OCI-LY3 (cell line): Measurements from ENCODE around the gene HECTD4.

Source experiments
- H2AFZ ChIP-seq: fragments of 200-600, 300-600 bp; shearing (Covaris generic); 2 replicates; pipeline ENCODE4 v1.6.0; 2014; ENCODE audit warnings: antibody characterized with exemption, low read depth, low read length
- H3K27ac ChIP-seq: fragments of 200-600, 300-600 bp; sonication (generic); 2 replicates; pipeline ENCODE4 v1.5.1; 2014; ENCODE audit warnings: mild to moderate bottlenecking, low read length, moderate library complexity, mixed read lengths
- H3K27me3 ChIP-seq: fragments of 200-600, 300-600 bp; sonication (generic); 2 replicates; pipeline ENCODE4 v1.6.1; 2014; ENCODE audit warnings: low read depth, low read length, mixed read lengths
- H3K36me3 ChIP-seq: fragments of 200-600, 300-600 bp; sonication (generic); replicated peaks from 2 replicates; pipeline ENCODE3; 2014; ENCODE audit warnings: low read depth, low read length, mixed read lengths
- H3K4me1 ChIP-seq: fragments of 300-600, 200-600 bp; sonication (generic); 2 replicates; pipeline ENCODE4 v1.6.1; 2014; ENCODE audit warnings: low read length, mixed read lengths
- H3K4me2 ChIP-seq: fragments of 200-600, 300-600 bp; sonication (generic); 2 replicates; pipeline ENCODE4 v1.6.1; 2014; ENCODE audit warnings: low read length, mixed read lengths
- H3K4me3 ChIP-seq: fragments of 300-600, 200-600 bp; sonication (generic); 2 replicates; pipeline ENCODE4 v1.5.1; 2014; ENCODE audit warnings: antibody characterized with exemption, mild to moderate bottlenecking, low read length, moderate library complexity
- H3K79me2 ChIP-seq: fragments of 300-600, 200-600 bp; shearing (Covaris generic); 2 replicates; pipeline ENCODE4 v1.6.1; 2014; ENCODE audit warnings: mild to moderate bottlenecking, low read length, mixed read lengths
- H3K9ac ChIP-seq: fragments of 300-600, 200-600 bp; shearing (Covaris generic); 2 replicates; pipeline ENCODE4 v1.6.0; 2014; ENCODE audit warnings: mild to moderate bottlenecking, low read length, moderate library complexity
- H3K9me3 ChIP-seq: fragments of 200-600, 300-600 bp; shearing (Covaris generic); 2 replicates; pipeline ENCODE4 v1.6.1; 2014; ENCODE audit warnings: low read length, mixed read lengths; ENCODE audit not compliant: insufficient read depth
- H4K20me1 ChIP-seq: fragments of 200-600, 300-600 bp; sonication (generic); 2 replicates; pipeline ENCODE4 v1.6.1; 2016; ENCODE audit warnings: low read length, mixed read lengths; ENCODE audit not compliant: insufficient read depth
- EZH2phosphoT487 ChIP-seq: fragments of 200-600 bp; shearing (Covaris generic); IDR thresholded peaks from 2 replicates; pipeline ENCODE4 v1.6.1; 2018; ENCODE audit warnings: antibody characterized with exemption, mixed run types, low read depth
- TF ChIP-seq, protein P1 (sequence below): fragments of 200-600, 300-600 bp; sonication (generic); IDR thresholded peaks from 2 replicates; pipeline ENCODE4 v1.5.1; 2014; ENCODE audit warnings: antibody characterized with exemption, low read length, low read depth

The HECTD4 gene

DNA sequence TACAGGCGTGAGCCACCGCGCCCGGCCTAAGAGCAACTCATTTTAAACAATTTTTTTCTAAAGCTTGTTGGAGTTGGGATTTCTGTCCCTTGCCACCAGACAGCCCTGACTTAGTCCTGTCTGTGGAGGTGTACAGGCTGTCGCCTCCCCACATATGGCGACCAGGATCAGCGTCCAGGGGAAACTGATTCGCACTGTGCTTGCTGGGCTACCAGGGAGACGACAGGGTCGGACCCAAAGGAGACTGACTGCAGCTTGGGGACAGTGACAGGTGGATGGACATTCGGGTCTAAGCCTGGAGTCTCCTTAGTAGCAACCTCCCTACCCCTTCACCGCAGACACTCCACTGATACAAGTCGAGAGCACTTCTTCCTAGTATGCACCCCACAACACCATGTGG, 216.6 kb downstream of the HECTD4 start:
- Histone ChIP-seq H3K36me3 (peaks cover 12% of the 10 kb centered on the region), H3K79me2 (no peaks in the 10 kb centered on the region), H3K4me2 (no peak overlapping the region), H3K27me3 (no peaks in the 10 kb centered on the region), H3K4me3 (no peak overlapping the region), H2AFZ (no peak overlapping the region), H3K4me1 (no peaks in the 10 kb centered on the region), H3K9ac (no peak overlapping the region), H3K9me3 (no peaks in the 10 kb centered on the region), H4K20me1 (no peaks in the 10 kb centered on the region), H3K27ac (no peak overlapping the region)
- no peak for TF ChIP-seq EZH2phosphoT487
- TF ChIP-seq, protein P1, sequence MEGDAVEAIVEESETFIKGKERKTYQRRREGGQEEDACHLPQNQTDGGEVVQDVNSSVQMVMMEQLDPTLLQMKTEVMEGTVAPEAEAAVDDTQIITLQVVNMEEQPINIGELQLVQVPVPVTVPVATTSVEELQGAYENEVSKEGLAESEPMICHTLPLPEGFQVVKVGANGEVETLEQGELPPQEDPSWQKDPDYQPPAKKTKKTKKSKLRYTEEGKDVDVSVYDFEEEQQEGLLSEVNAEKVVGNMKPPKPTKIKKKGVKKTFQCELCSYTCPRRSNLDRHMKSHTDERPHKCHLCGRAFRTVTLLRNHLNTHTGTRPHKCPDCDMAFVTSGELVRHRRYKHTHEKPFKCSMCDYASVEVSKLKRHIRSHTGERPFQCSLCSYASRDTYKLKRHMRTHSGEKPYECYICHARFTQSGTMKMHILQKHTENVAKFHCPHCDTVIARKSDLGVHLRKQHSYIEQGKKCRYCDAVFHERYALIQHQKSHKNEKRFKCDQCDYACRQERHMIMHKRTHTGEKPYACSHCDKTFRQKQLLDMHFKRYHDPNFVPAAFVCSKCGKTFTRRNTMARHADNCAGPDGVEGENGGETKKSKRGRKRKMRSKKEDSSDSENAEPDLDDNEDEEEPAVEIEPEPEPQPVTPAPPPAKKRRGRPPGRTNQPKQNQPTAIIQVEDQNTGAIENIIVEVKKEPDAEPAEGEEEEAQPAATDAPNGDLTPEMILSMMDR: no peak

DNA sequence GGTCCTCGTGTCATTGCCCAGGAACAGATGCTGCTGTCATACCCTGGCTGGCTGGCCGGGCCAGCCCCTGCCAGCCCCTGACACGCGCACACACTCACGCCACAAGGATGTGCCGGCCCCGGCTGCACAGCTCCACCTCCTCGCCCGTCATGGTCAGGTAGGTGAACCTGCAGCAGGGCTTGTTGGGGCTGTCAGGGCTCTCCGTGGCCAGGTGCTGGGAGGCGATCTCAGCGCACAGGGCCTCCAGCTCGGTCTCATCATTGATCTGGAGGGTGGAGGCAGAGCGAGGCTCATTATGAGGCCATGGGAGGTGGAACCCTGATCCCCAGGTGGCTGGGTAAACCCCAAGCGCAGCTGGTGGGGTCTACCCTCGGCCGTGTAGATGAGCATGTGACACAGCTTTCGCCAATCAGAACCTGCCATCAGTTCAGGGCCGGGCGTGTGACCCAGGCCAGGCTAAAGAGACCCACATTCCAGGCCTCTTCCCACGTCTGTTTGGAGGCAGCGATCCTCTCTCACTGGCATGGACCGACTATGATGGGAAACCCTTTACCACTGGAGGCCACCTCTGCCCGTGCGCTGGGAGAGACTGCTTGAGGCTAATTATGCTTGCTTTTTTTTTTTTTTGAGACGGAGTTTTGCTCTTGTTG, 218.1 kb downstream of the HECTD4 start:
- Histone ChIP-seq H4K20me1 (no peaks in the 10 kb centered on the region), H3K4me1 (no peaks in the 10 kb centered on the region), H3K79me2 (no peaks in the 10 kb centered on the region), H3K27ac (no peak overlapping the region), H3K36me3 (peaks cover 19% of the 10 kb centered on the region), H3K4me2 (no peak overlapping the region), H2AFZ (no peak overlapping the region), H3K9me3 (no peaks in the 10 kb centered on the region), H3K4me3 (no peak overlapping the region), H3K27me3 (no peaks in the 10 kb centered on the region), H3K9ac (no peak overlapping the region)
- no peak for TF ChIP-seq EZH2phosphoT487
- TF ChIP-seq, protein P1: no peak

- H2AFZ ChIP-seq: no peak overlapping the region
Measured at GRCh38 chr12:112163471-112163991, 218.7 kb downstream of the HECTD4 start.

DNA sequence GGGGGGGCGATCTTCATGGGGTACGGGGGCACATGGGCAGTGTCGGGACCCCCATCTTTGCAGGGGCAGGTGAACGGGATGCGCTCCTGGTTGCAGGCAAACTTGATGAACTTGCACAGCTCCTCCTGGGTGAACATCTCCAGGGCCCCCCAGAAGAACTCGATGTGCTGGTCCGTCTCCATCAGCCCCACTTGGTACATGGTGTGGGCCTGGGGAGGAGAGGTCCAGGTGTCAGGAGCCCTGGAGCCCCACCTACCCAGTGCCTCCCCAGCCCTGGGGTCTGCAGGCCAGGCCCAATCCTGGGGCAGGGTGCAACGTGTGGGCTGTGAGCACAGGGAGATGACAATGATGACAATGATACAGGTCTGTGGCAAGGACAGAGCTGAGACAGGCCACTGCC, 219.2 kb downstream of the HECTD4 start:
- Histone ChIP-seq H3K9me3 (no peaks in the 10 kb centered on the region), H4K20me1 (no peaks in the 10 kb centered on the region), H3K27ac (no peak overlapping the region), H3K4me3 (no peak overlapping the region), H3K4me2 (no peak overlapping the region), H3K4me1 (no peaks in the 10 kb centered on the region), H3K9ac (no peak overlapping the region), H3K27me3 (no peaks in the 10 kb centered on the region), H2AFZ (no peak overlapping the region), H3K79me2 (no peaks in the 10 kb centered on the region), H3K36me3 (peaks cover 22% of the 10 kb centered on the region)
- TF ChIP-seq EZH2phosphoT487: no peak
- TF ChIP-seq, protein P1: no peak

More at GRCh38 chr12:112163471-112163991, 218.7 kb downstream of the HECTD4 start:
- H3K9ac ChIP-seq: no peak overlapping the region
- no peak overlapping the region for H3K27ac ChIP-seq
- H3K36me3 ChIP-seq: peaks cover 19% of the 10 kb centered on the region
- TF ChIP-seq, protein P1: no peak
- TF ChIP-seq EZH2phosphoT487: no peak
- H3K79me2 ChIP-seq: no peaks in the 10 kb centered on the region
- no peaks in the 10 kb centered on the region for H3K4me1 ChIP-seq
- no peak overlapping the region for H3K4me2 ChIP-seq
- H3K4me3 ChIP-seq: no peak overlapping the region
- no peaks in the 10 kb centered on the region for H4K20me1 ChIP-seq
- H3K9me3 ChIP-seq: no peaks in the 10 kb centered on the region
- no peaks in the 10 kb centered on the region for H3K27me3 ChIP-seq
